Naive thymus-derived CD4-positive, alpha-beta T cell (primary cell): Measurements from ENCODE around the gene MED13. TPM values are rescaled to one million over a fixed set of nuclear protein-coding genes. Genes with fewer than 3 reads are reported as not detected.

Source experiments
- ATAC-seq: fragments of 150-1000 bp; cut with Tn5 transposase; 2 replicates; pipeline ENCODE4 v1.10.0; 2021; ENCODE audit warnings: mild to moderate bottlenecking, moderate library complexity
- CTCF ChIA-PET: fragments of 350-600 bp; sonication (Branson Sonifier 250); formaldehyde crosslinking; loops from one replicate; lab custom pipeline; 2021; ENCODE audit warnings: antibody characterized with exemption; lab: Charles Lee
- POLR2A ChIA-PET: fragments of 350-600 bp; sonication (Branson Sonifier 250); formaldehyde crosslinking; loops from one replicate; lab custom pipeline; 2021; ENCODE audit warnings: antibody characterized with exemption, inconsistent platforms; lab: Charles Lee
- DNase-seq, 9 donors: peaks; one replicate each; pipeline versions ENCODE4 v3.0.0 to v3.0.0-alpha.2; 2020 to 2022; ENCODE audit warnings: mixed read lengths in 1 of 9
- H3K27ac ChIP-seq: one replicate; pipeline ENCODE4 v1.7.0; 2013; ENCODE audit warnings: mild to moderate bottlenecking, low read depth, low read length, moderate library complexity
- H3K27me3 ChIP-seq, 2 donors: one replicate each; pipeline ENCODE4 v1.7.0; 2013; ENCODE audit warnings: low read length in 2 of 2, mild to moderate bottlenecking in 2 of 2, moderate library complexity in 2 of 2; ENCODE audit not compliant: control insufficient read depth in 2 of 2, insufficient read depth in 2 of 2
- H3K36me3 ChIP-seq, 3 experiments: 1 replicate in 2 of 3; 2 replicates in 1 of 3; pipeline ENCODE4 v1.7.0; 2013; ENCODE audit warnings: low read length in 3 of 3, mild to moderate bottlenecking in 3 of 3, moderate library complexity in 1 of 3; ENCODE audit not compliant: insufficient read depth in 3 of 3, control insufficient read depth in 2 of 3
- H3K4me1 ChIP-seq, 2 donors: one replicate each; pipeline ENCODE4 v1.7.0; 2013; ENCODE audit warnings: low read length in 2 of 2, mild to moderate bottlenecking in 2 of 2, moderate library complexity in 1 of 2; ENCODE audit not compliant: control insufficient read depth in 2 of 2, insufficient read depth in 2 of 2
- H3K4me3 ChIP-seq: 2 replicates; pipeline ENCODE4 v1.7.0; 2013; ENCODE audit warnings: mild to moderate bottlenecking, low read length
- H3K9me3 ChIP-seq, 3 experiments: 1 replicate in 2 of 3; 2 replicates in 1 of 3; pipeline ENCODE4 v1.7.0; 2013; ENCODE audit warnings: low read length in 3 of 3; ENCODE audit not compliant: control insufficient read depth in 2 of 3
- H3K27ac Mint-ChIP-seq, 9 donors: one replicate each; pipeline ENCODE4 v1.8.0; 2020 to 2022; ENCODE audit warnings: mixed read lengths in 9 of 9, mild to moderate bottlenecking in 8 of 9, moderate library complexity in 5 of 9, inconsistent platforms in 2 of 9
- H3K27me3 Mint-ChIP-seq, 5 donors: one replicate each; pipeline ENCODE4 v1.8.0; 2021 to 2022; ENCODE audit warnings: mixed read lengths in 5 of 5, mild to moderate bottlenecking in 1 of 5
- H3K36me3 Mint-ChIP-seq, 5 donors: one replicate each; pipeline ENCODE4 v1.8.0; 2020 to 2022; ENCODE audit warnings: mixed read lengths in 5 of 5, mild to moderate bottlenecking in 3 of 5, inconsistent platforms in 1 of 5
- H3K4me1 Mint-ChIP-seq, 7 donors: one replicate each; pipeline ENCODE4 v1.8.0; 2020 to 2022; ENCODE audit warnings: mixed read lengths in 7 of 7, mild to moderate bottlenecking in 3 of 7, inconsistent platforms in 1 of 7
- H3K4me3 Mint-ChIP-seq, 10 donors: one replicate each; pipeline ENCODE4 v1.8.0; 2020 to 2022; ENCODE audit warnings: mild to moderate bottlenecking in 10 of 10, mixed read lengths in 10 of 10, moderate library complexity in 6 of 10, inconsistent platforms in 2 of 10
- H3K9me3 Mint-ChIP-seq, 11 donors: one replicate each; pipeline ENCODE4 v1.8.0; 2020 to 2022; ENCODE audit warnings: mixed read lengths in 11 of 11, mild to moderate bottlenecking in 4 of 11, inconsistent platforms in 1 of 11, moderate library complexity in 1 of 11
- intact Hi-C, 2 donors: fragments of 100-400 bp; cut with micrococcal nuclease; formaldehyde crosslinking; loops; one replicate each; pipeline ENCODE4 v1.15.1; 2023
- polyA plus RNA-seq, 2 donors: library from polyadenylated mRNA; unstranded; fragments of 300-500 nt; fragmentation: Illumina TruSeq; gene quantifications; one replicate each; pipeline ENCODE4 v1.2.3, GENCODE V29; 2021
- total RNA-seq, 6 experiments: library from RNA in 5 of 6; stranded (reverse) in 5 of 6; gene quantifications; 1 replicate in 5 of 6; 2 replicates in 1 of 6; pipeline ENCODE4 v1.2.3 and lab custom pipeline; 2021 to 2026

Gene MED13
- total and polyA plus RNA-seq, 7 experiments from 2014 or later = 3.6 to 84.8 (median 70.0) TPM

DNA sequence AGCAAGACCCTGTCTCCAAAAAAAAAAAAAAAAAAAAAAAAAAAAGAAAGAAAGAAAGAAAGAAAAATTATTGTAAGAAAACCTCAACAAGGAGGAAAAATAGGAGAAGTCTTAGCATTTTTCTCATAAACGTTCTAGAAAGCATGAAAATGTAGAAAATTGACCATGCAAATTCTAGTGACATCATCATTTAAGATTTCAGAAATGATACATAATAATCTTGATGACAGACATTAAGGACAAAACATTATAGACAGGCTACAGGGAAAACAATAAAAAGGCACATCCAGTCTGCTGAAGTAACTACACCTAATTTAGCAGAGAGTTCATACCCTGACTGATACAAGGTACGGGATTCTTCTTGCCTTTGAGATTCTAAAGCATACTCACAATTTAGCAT, 21.9 kb downstream of the MED13 start:
- Histone ChIP-seq H3K9me3 (no peaks in the 10 kb centered on the region), H3K36me3 (peaks cover 0 to 24% (median 8%) of the 10 kb centered on the region in 3 experiments), H3K27ac (no peak overlapping the region), H3K27me3 (no peaks in the 10 kb centered on the region), H3K4me3 (no peak overlapping the region), H3K4me1 (peaks cover 5 to 9% of the 10 kb centered on the region in 2 donors)
- H3K4me3 Mint-ChIP-seq = no peak overlapping the region
- ChIA-PET CTCF (no interaction called here), POLR2A (interaction anchor here (0.7 kb wide), 1 partner anchor 12 kb away, joined by 5 read pairs; no protein-coding TSS in a partner anchor)
- intact Hi-C loops = no loop called here
- no peak for ATAC-seq
- DNase-seq = no peak
- peaks cover 10 to 77% (median 66%) of the 10 kb centered on the region in 7 donors for H3K4me1 Mint-ChIP-seq
- no peaks in the 10 kb centered on the region for H3K27me3 Mint-ChIP-seq
- no peaks in the 10 kb centered on the region for H3K9me3 Mint-ChIP-seq
- peak overlapping the region in 2 of 9 donors; percentile 38 to 51 for H3K27ac Mint-ChIP-seq
- peaks cover 3 to 33% (median 27%) of the 10 kb centered on the region in 5 donors for H3K36me3 Mint-ChIP-seq

DNA sequence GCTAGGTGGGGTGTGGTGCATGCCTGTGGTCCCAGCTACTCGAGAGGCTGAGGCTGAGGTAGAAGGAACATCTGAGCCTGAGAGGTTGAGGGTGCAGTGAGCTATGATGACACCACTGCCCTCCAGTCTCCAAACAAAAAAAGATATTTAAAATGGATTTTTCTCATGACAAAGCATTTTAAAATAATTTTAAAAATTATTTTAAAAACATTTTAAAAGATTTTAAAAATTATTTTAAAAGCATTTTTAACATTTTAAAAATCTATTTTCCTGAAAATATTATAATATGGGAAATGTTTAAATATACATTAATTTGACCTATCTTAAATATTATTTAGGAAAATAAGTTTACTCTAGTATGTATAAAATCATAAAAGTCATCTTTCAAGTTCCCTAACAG, 26.8 kb downstream of the MED13 start:
- Mint-ChIP-seq H3K27ac (no peak overlapping the region), H3K9me3 (no peaks in the 10 kb centered on the region), H3K4me1 (peaks cover 10 to 60% (median 54%) of the 10 kb centered on the region in 7 donors), H3K4me3 (no peak overlapping the region), H3K27me3 (no peaks in the 10 kb centered on the region), H3K36me3 (peaks cover 11 to 35% (median 23%) of the 10 kb centered on the region in 5 donors)
- intact Hi-C loops = no loop called here
- Histone ChIP-seq H3K27ac (no peak overlapping the region), H3K27me3 (no peaks in the 10 kb centered on the region), H3K4me1 (peaks cover 2 to 9% of the 10 kb centered on the region in 2 donors), H3K9me3 (no peaks in the 10 kb centered on the region), H3K4me3 (no peak overlapping the region), H3K36me3 (peaks cover 5 to 25% (median 6%) of the 10 kb centered on the region in 3 experiments)
- ATAC-seq = no peak
- DNase-seq = no peak
- POLR2A ChIA-PET = no interaction called here
- CTCF ChIA-PET = no interaction called here

DNA sequence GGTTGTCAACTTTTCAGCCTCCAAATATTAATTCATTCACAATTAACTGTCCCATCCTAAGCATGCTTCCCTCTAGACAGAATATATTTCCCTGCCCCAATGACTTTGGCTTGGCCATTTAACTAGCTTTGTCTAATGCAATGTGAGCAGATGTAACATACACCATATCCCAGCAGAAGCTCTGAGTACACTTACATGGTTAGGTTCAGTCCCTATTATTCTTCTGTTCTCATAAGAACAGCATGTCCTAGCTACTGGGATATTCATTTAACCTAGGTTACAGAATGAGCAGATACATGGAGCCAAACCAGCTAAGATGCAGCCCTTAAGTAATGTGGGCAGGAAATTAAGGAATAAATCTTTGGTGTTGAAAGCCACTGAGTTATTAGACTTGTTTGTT, 31.8 kb downstream of the MED13 start:
- CTCF ChIA-PET = no interaction called here
- H3K9me3 ChIP-seq = no peaks in the 10 kb centered on the region
- H3K4me3 ChIP-seq = no peak overlapping the region
- Mint-ChIP-seq H3K27me3 (no peaks in the 10 kb centered on the region), H3K9me3 (no peaks in the 10 kb centered on the region), H3K4me3 (no peak overlapping the region), H3K36me3 (peaks cover 19 to 45% (median 28%) of the 10 kb centered on the region in 5 donors), H3K4me1 (peaks cover 7 to 37% (median 26%) of the 10 kb centered on the region in 7 donors), H3K27ac (peak overlapping the region in 2 of 9 donors; percentile 26 to 51)
- no peaks in the 10 kb centered on the region for H3K4me1 ChIP-seq
- ATAC-seq = no peak
- H3K27ac ChIP-seq = no peak overlapping the region
- POLR2A ChIA-PET = no interaction called here
- no peak for DNase-seq
- H3K27me3 ChIP-seq = no peaks in the 10 kb centered on the region
- H3K36me3 ChIP-seq = peaks cover 18 to 59% (median 22%) of the 10 kb centered on the region in 3 experiments
- intact Hi-C loops = no loop called here

DNA sequence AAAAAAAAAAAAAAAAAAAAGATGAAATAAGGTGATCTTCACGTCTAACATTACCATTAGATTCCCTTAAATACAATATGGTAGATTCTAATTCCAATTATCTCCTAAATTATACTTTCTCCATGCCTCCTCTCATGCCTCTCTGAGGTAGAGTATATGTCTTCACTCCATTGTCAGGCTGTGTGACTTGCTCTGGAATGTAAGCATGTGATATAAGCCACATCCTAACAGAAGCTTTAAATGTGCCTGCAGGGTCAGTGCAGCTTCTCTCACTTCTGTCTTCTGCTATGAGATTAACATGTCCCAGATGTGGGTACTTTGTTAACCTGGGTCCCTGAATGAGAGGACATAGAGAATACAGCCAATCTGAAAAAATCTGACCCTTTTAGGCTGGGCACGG, 32.6 kb downstream of the MED13 start:
- no peak overlapping the region for H3K27ac Mint-ChIP-seq
- H3K36me3 Mint-ChIP-seq = peaks cover 23 to 54% (median 34%) of the 10 kb centered on the region in 5 donors
- no peak overlapping the region for H3K27ac ChIP-seq
- intact Hi-C loops = no loop called here
- H3K4me3 Mint-ChIP-seq = no peak overlapping the region
- H3K27me3 ChIP-seq = no peaks in the 10 kb centered on the region
- CTCF ChIA-PET = no interaction called here
- peaks cover 7 to 45% (median 33%) of the 10 kb centered on the region in 7 donors for H3K4me1 Mint-ChIP-seq
- H3K27me3 Mint-ChIP-seq = no peaks in the 10 kb centered on the region
- ATAC-seq (no peak), DNase-seq (no peak)
- no peaks in the 10 kb centered on the region for H3K4me1 ChIP-seq
- POLR2A ChIA-PET = no interaction called here
- H3K9me3 ChIP-seq = no peaks in the 10 kb centered on the region
- no peak overlapping the region for H3K4me3 ChIP-seq
- H3K9me3 Mint-ChIP-seq = no peaks in the 10 kb centered on the region
- H3K36me3 ChIP-seq = peaks cover 18 to 65% (median 22%) of the 10 kb centered on the region in 3 experiments

DNA sequence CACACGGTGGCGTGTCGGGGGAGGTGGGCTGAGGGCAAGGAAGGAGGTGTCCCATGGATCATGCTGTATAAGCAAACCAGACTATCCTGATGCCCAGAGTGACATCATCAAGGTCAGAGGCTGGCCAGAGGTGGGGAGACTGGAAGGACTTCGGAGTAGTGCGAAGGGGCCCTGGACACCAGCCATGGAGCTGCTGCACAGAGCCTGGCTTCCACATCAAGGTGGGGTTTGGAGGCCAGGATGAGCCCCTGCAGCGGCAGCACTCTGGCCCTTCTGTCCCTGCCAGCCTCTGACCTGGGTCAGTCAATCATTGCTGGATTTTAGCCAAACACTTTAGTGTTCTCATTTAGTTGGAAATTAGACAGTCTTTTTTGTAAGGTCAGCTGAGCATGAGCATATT, 34.8 kb downstream of the MED13 start:
- H3K4me1 Mint-ChIP-seq = peaks cover 17 to 46% (median 40%) of the 10 kb centered on the region in 7 donors
- POLR2A ChIA-PET = no interaction called here
- no peaks in the 10 kb centered on the region for H3K27me3 Mint-ChIP-seq
- H3K27ac ChIP-seq = no peak overlapping the region
- H3K27me3 ChIP-seq = no peaks in the 10 kb centered on the region
- H3K4me3 Mint-ChIP-seq = no peak overlapping the region
- CTCF ChIA-PET = no interaction called here
- no peak for ATAC-seq
- no peaks in the 10 kb centered on the region for H3K9me3 Mint-ChIP-seq
- no peak overlapping the region for H3K4me3 ChIP-seq
- peak overlapping the region in 2 of 9 donors; percentile 25 to 72 for H3K27ac Mint-ChIP-seq
- H3K9me3 ChIP-seq = no peaks in the 10 kb centered on the region
- peaks cover 21 to 68% (median 22%) of the 10 kb centered on the region in 3 experiments for H3K36me3 ChIP-seq
- DNase-seq = no peak
- H3K36me3 Mint-ChIP-seq = peaks cover 23 to 73% (median 43%) of the 10 kb centered on the region in 5 donors
- intact Hi-C loops = no loop called here
- H3K4me1 ChIP-seq = peaks cover 0 to 5% of the 10 kb centered on the region in 2 donors

DNA sequence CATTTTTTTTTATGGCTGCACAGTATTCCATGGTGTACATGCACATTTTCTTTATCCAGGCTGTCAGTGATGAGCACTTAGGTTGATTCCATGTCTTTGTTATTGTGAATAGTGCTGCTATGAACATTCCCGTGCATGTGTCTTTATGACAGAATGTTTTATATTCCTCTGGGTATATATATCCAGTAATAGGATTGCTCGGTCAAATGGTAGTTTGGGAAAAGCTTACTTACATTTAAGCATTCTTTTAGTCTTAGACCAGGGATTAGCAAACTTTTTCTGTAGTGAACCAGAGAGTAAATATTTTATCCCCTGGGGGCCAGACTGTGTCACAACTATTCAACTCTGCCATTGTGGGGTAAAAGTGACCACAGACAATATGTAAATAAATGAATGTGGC, 40.2 kb downstream of the MED13 start:
- DNase-seq = no peak
- no peaks in the 10 kb centered on the region for H3K27me3 ChIP-seq
- no peak overlapping the region for H3K27ac ChIP-seq
- H3K27me3 Mint-ChIP-seq = no peaks in the 10 kb centered on the region
- intact Hi-C loops = no loop called here
- H3K36me3 ChIP-seq = peaks cover 16 to 57% (median 26%) of the 10 kb centered on the region in 3 experiments
- peaks cover 3 to 60% (median 45%) of the 10 kb centered on the region in 5 donors for H3K36me3 Mint-ChIP-seq
- peaks cover 7 to 28% (median 22%) of the 10 kb centered on the region in 7 donors for H3K4me1 Mint-ChIP-seq
- peaks cover 0 to 5% of the 10 kb centered on the region in 2 donors for H3K4me1 ChIP-seq
- no peak for ATAC-seq
- no peaks in the 10 kb centered on the region for H3K9me3 ChIP-seq
- no peak overlapping the region for H3K4me3 Mint-ChIP-seq
- ChIA-PET CTCF (no interaction called here), POLR2A (no interaction called here)
- H3K9me3 Mint-ChIP-seq = no peaks in the 10 kb centered on the region
- peak overlapping the region in 2 of 9 donors; percentile 9 to 75 for H3K27ac Mint-ChIP-seq
- no peak overlapping the region for H3K4me3 ChIP-seq

DNA sequence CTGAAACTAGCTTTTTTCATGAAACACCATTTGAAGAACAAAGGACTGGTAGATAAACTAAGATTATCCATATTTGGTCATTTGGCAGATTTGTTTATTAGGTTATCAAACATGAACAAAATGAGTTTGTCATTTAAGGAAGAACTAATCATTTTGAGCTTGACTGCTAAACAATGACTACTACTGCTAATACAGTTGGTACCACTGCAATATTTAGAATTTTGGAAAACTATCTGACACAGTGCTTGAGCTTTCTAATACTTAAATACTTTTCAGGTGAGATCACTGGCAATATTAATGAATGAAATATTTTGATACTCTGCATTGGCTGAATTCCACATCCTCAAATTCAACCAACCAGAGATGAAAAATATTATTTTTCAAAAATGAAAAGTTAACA, 47.2 kb downstream of the MED13 start:
- Histone ChIP-seq H3K27ac (no peak overlapping the region), H3K4me3 (no peak overlapping the region), H3K4me1 (no peaks in the 10 kb centered on the region), H3K36me3 (peaks cover 0 to 27% (median 5%) of the 10 kb centered on the region in 3 experiments), H3K9me3 (no peaks in the 10 kb centered on the region), H3K27me3 (no peaks in the 10 kb centered on the region)
- ATAC-seq = no peak
- Mint-ChIP-seq H3K4me3 (no peak overlapping the region), H3K27me3 (no peaks in the 10 kb centered on the region), H3K36me3 (peaks cover 0 to 36% (median 28%) of the 10 kb centered on the region in 5 donors), H3K4me1 (peaks cover 0 to 16% (median 3%) of the 10 kb centered on the region in 7 donors), H3K9me3 (no peaks in the 10 kb centered on the region), H3K27ac (no peak overlapping the region)
- no peak for DNase-seq
- POLR2A ChIA-PET = no interaction called here
- CTCF ChIA-PET = no interaction called here
- intact Hi-C loops = no loop called here
